Epithelial cell of proximal tubule (primary cell): Measurements from ENCODE around the gene KANSL1L. TPM values are rescaled to one million over a fixed set of nuclear protein-coding genes. Genes with fewer than 3 reads are reported as not detected.

Experiments used
- DNase-seq: peaks from one replicate; pipeline ENCODE4 v3.0.0-alpha.2; 2011; ENCODE audit warnings: low read depth
- H3K4me3 ChIP-seq: 2 replicates; pipeline ENCODE4 v1.5.1; 2011; ENCODE audit warnings: low read depth, mild to moderate bottlenecking, low read length
- CTCF ChIP-seq: conservative IDR thresholded peaks from 2 replicates; pipeline ENCODE4 v1.5.1; 2012; ENCODE audit warnings: low read depth, mild to moderate bottlenecking, low read length
- total RNA-seq: library from RNA; depleted of rRNA; stranded (reverse); fragments of >200 nt; gene quantifications from 2 replicates; pipeline ENCODE4 v1.2.3, GENCODE V29; 2015

The KANSL1L gene
- total RNA-seq, 1 donor from 2014 or later, result 5.6 TPM

- DNase-seq, result no peak
- TF ChIP-seq CTCF, result no peak
- no peak overlapping the region for H3K4me3 ChIP-seq
These were observed 148.4 kb downstream of the KANSL1L start for GRCh38 chr2:210022824-210023223.

GRCh38 chr2:210020138-210020537, 151.1 kb downstream of the KANSL1L start:
- no peak for TF ChIP-seq CTCF
- no peak overlapping the region for H3K4me3 ChIP-seq
- no peak for DNase-seq

GRCh38 chr2:210009896-210010295, 161.3 kb downstream of the KANSL1L start:
- no peak for DNase-seq
- no peak for TF ChIP-seq CTCF
- no peak overlapping the region for H3K4me3 ChIP-seq

GRCh38 chr2:210009126-210009525, 162.1 kb downstream of the KANSL1L start:
- no peak for DNase-seq
- no peak for TF ChIP-seq CTCF
- no peak overlapping the region for H3K4me3 ChIP-seq

GRCh38 chr2:210007895-210008294, 163.3 kb downstream of the KANSL1L start:
- no peak for DNase-seq
- no peak overlapping the region for H3K4me3 ChIP-seq
- no peak for TF ChIP-seq CTCF

GRCh38 chr2:210004881-210005280, 166.3 kb downstream of the KANSL1L start:
- no peak overlapping the region for H3K4me3 ChIP-seq
- no peak for DNase-seq
- TF ChIP-seq CTCF, result no peak

GRCh38 chr2:210003359-210003758, 167.8 kb downstream of the KANSL1L start:
- peak overlapping the region; percentile 92 for H3K4me3 ChIP-seq
- no peak for DNase-seq
- TF ChIP-seq CTCF, result no peak
